GM20431 (cell line): ENCODE results near the gene TNFRSF12A.

Experiments used
- in situ Hi-C: fragments of 300-500 bp; cut with MseI, MboI; formaldehyde crosslinking; loops from one replicate; pipeline ENCODE4 v1.15.0; 2020; ENCODE audit warnings: low sequenced_read_pairs; ENCODE audit not compliant: unreplicated experiment

TNFRSF12A gene

DNA sequence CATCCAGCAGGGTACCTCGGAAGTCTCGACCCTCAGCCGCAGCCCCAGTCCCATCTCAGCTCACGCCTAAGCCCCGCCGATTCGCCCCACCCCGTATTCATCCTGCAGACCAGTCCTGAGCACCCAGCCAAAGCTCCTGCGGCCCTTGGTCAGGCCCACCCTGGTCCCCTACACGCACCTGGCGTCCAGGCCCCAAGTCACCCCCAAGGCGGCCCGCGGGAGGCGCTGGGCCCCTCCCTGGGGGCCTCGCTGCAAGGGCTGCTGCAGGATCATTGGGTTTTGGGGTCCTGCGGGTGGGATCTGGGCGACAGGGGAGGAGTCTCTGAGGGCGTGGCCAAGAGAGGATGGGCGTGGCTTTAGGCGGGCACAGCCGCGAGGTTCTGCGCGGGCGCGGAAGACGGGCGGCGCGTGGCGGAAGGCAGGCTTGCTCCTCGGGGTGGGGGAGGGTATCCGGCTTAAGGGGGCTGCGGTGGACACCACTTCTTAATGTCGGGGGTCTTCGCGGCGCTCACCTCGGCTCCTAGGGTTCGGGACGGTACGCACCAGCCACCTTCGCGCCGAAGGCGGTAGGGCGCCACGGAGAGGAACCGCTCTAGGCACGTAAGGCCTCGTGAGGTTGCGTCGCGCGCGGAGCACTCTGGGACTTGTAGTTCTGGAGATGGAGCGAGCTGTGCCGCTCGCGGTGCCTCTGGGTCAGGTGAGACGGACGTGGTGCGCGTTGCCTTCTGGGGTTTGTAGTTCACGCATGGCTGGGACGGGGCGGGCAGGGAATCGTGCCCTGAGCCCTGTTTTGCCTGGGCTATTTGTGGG, 3.7 kb downstream of the TNFRSF12A start, which contains the start of the genes HCFC1R1 and THOC6:
TSS of gene HCFC1R1 (minus strand) at position 274 of the 810 bp plus-strand sequence. CDS start at position 273, 1 bp downstream.
TSS of gene THOC6 (plus strand) at position 367 of the 810 bp plus-strand sequence. CDS start at position 659, 292 bp downstream.
- in situ Hi-C loops = no loop called here

- in situ Hi-C loops = no loop called here
Measured at GRCh38 chr16:3025032-3026002, 5.1 kb downstream of the TNFRSF12A start.

DNA sequence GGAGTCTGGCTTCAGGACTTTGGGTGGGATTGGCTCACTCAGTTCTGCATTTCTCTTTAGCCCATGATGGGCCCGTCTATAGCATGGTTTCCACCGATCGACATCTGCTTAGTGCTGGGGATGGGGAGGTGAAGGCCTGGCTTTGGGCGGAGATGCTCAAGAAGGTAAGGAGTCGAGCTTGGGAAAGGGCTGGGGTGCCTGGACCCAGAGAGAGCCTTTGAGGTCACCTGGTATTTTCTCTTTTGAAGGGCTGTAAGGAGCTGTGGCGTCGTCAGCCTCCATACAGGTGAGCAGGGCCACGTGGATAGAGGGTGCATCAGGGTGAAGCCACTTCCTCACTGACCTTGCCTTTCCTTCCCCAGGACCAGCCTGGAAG, 5.8 kb downstream of the TNFRSF12A start:
- in situ Hi-C loops = no loop called here

GRCh38 chr16:3026609-3027488, 6.7 kb downstream of the TNFRSF12A start:
- in situ Hi-C loops = no loop called here

DNA sequence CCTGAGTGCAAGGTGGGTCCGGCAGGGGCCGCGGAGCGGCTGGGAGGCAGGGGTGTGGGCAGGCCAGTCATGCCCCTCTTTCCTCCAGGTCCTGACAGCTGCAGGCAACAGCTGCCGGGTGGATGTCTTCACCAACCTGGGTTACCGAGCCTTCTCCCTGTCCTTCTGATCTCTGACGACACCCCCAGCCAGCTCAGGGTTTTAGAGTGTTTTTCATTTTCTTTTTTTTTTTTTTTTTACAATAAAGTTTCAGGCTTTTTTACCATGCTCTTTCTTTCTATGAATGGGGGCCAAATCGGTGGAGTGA, 7.3 kb downstream of the TNFRSF12A start:
- in situ Hi-C loops = no loop called here

GRCh38 chr16:3027983-3028715, 8.0 kb downstream of the TNFRSF12A start:
- in situ Hi-C loops = no loop called here

GRCh38 chr16:3028716-3029319, 8.7 kb downstream of the TNFRSF12A start:
- in situ Hi-C loops = no loop called here

GRCh38 chr16:3029491-3030221, 9.5 kb downstream of the TNFRSF12A start:
- in situ Hi-C loops = no loop called here

DNA sequence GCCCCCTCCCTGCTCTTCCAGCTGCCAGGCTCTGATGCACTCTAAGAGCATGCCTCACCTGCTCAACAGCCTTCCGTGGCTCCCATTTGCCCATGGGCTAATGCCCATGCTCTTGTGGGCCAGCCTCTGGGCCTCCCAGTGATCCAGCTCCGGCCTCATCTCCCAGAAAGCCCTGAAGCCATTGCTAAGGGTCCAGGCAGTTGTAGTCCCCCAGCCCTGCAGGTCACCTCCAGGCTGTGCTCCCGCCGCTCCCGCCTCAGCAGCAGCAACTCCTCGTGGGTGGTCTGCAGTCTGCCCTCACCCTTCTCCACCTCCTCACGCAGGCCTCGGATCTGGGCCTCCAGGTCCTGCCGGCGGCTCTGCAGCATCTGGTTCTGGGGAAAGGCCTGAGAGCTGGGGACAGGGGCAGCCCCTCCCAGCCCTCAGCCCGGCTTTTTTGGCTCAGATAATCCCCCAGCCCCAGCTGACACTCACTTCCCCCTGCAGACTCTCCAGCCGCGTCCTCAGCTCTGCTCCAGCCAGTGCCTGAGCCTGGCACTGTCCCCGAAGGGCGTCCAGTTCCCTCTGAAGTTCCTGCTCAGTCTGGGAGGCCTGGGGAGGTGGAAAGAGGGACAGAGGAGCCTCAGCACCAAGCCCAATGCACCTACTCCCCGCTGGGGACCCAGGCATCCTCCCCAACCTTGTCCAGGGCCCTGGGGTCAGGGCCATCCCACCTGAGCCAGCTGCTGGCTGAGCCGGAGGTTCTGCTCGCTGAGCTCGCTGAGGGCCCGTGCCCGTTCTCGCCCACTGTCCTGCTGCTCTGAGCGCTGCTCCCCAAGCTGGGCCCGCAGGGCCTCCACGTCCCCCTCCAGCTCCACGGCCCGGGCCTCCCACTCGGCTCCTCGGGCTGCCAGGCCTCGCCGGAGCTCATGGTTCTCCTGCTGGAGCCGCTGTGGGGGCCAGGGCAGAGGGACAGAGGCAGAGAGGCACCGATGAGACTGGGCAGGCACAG, 10.3 kb downstream of the TNFRSF12A start:
- in situ Hi-C loops = no loop called here

DNA sequence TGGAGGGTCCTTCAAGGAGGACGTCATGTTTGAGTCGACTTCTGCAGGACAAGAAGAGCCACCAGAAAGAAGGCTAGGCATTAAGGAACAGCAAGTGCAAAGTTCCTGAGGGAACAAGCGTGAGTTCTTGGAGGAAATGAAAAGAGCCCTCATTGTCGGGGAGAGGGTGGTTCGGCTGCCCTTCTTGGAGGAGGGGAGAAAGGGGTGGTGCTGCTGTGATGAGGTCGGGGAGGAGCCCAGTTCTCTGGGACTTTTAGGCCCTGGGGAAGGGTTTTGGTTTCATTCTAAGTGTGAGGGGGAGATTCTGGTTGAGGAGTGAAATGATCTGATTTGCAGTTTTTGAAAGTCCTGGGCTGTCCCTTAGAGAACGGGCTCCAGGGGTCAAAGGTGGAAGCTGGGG, 12.5 kb downstream of the TNFRSF12A start:
- in situ Hi-C loops = no loop called here

DNA sequence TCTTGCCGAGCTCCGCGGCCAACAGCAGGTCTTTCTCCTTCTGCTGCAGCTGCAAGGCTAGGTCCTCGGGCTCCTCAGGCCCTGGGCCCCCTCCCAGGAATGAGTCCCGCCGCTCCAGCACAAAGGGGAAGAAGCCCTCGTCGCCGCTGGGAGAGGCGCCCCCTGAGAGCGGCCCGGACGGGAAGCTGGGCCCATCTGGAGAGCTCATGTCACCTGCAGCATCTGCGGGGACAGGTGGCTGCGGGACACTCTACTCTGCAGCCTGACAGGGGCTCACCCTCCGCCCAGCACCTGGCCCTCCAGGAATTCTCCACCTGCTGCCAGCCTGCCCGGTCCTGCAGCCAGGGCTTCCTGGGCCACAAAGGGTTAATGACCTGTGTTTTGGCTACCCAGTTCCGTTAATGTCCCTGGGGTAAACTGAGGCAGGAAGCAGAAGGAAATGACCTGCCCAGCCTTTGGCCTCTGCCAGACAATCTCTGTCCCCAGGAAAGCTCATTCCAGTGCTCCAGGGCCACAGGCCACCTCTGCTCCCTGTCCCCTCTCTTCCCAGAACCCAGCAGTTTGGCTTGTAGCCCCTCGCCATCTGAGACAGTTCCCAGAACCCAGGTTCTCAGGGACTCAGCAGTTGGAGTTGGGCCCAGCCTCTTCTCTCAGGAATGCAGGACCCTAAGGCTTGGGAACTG, 15.3 kb downstream of the TNFRSF12A start:
- in situ Hi-C loops = no loop called here

DNA sequence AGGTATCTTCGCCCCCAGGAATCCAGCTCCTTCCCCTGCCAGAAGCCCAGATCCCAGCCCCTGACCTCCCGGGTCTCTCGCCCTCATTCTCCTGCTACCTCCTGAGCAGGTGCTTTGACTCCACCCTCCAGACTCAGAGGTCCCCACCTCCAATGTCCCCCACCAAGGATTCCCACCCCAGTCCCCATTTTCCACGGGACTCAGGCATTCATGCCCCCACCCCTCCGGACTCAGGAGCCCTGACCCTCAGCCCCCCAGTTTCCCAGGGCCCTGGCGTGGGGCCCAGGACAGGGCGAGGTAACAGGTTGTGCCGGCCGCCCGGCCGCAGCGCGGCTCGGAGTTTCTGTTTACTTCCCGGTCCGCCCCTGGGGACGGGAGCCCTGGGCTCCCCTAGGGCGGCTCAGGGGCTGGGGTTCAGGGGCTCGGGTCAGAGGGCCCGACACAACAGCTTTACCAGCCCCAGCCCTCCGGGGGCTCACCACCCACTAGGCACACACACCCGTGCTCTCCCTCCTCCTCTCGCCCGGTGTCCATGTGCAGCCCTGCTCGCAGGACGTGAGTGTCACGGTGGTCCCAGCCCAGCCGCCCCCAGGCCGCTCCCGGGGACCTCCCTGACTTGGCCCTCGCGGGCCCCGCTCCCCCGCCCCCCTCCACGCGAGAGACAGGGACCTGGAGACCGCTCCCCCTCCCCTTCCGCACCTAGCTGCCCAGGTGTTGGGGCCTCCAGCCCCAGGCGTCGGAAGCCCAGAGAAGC, 16.0 kb downstream of the TNFRSF12A start:
- in situ Hi-C loops = no loop called here

DNA sequence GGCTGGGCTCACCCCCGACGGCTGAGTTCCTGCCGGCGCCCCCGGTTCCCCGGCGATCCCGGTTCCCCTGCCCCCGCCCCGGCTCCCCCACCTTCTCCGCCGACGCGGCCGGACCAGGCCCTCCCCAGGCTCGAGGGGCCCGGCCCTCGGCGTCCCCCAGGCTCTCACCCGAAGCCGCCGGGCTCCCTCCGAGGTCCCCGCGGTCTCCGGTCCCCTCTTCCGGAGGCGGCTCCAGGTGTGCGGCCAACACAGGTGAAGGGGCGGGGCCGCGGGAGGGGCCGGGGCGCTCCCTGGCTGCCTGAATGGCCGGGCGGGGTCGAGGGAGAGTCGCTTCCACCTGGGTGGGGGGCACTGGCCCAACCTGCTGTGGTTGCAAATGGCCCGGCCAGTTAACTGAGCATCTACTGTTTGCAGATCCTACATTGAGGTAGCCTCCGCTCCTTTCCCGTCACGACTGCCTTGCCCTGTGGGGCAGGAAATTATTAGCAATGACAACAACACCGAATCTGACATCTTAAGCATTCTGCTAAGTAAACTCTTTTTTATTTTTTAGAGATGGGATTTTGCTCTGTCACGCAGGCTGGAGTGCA, 16.7 kb downstream of the TNFRSF12A start, which contains the start of gene BICDL2:
TSS of gene BICDL2 (minus strand) at position 219 of the 590 bp plus-strand sequence. CDS start 1,448 bp downstream, outside the sequence.
- in situ Hi-C loops = no loop called here

- in situ Hi-C loops = no loop called here
Measured at GRCh38 chr16:3038256-3038655, 18.1 kb downstream of the TNFRSF12A start.

- in situ Hi-C loops = no loop called here
Measured at GRCh38 chr16:3038896-3039295, 18.7 kb downstream of the TNFRSF12A start.
